HG03196 (cell line): ENCODE measurements around the gene MRPL27.

Experiments
- ATAC-seq: cut with Tn5 transposase; IDR thresholded peaks from one replicate; pipeline ENCODE4 v1.9.1; 2021; ENCODE audit not compliant: unreplicated experiment

MRPL27 gene

GRCh38 chr17:50361561-50362480 is 11.2 kb downstream of the MRPL27 start:
- ATAC-seq = no peak

- no peak for ATAC-seq
Measured at GRCh38 chr17:50360486-50361115, 12.4 kb downstream of the MRPL27 start.

GRCh38 chr17:50359998-50360461 is 13.0 kb downstream of the MRPL27 start:
- no peak for ATAC-seq

- ATAC-seq = no peak
Measured at GRCh38 chr17:50359005-50359699, 13.8 kb downstream of the MRPL27 start.

- ATAC-seq = no peak
Measured at GRCh38 chr17:50358177-50358576, 14.8 kb downstream of the MRPL27 start.

GRCh38 chr17:50356892-50357510 is 16.0 kb downstream of the MRPL27 start:
- ATAC-seq = no peak

- no peak for ATAC-seq
Measured at GRCh38 chr17:50356418-50356817, 16.6 kb downstream of the MRPL27 start.

- ATAC-seq = no peak
Measured at GRCh38 chr17:50355701-50356341, 17.2 kb downstream of the MRPL27 start.

GRCh38 chr17:50355336-50355700 is 17.7 kb downstream of the MRPL27 start:
- no peak for ATAC-seq

- no peak for ATAC-seq
Measured at GRCh38 chr17:50354776-50355175, 18.2 kb downstream of the MRPL27 start.

GRCh38 chr17:50354198-50354597 is 18.8 kb downstream of the MRPL27 start:
- no peak for ATAC-seq

GRCh38 chr17:50353600-50354195 is 19.3 kb downstream of the MRPL27 start:
- ATAC-seq = no peak

- no peak for ATAC-seq
Measured at GRCh38 chr17:50352693-50353599, 20.0 kb downstream of the MRPL27 start.

GRCh38 chr17:50352072-50352692 is 20.8 kb downstream of the MRPL27 start:
- ATAC-seq = no peak

GRCh38 chr17:50350733-50351132 is 22.3 kb downstream of the MRPL27 start:
- no peak for ATAC-seq

GRCh38 chr17:50349243-50349600 is 23.8 kb downstream of the MRPL27 start:
- no peak for ATAC-seq

- no peak for ATAC-seq
Measured at GRCh38 chr17:50348522-50349242, 24.3 kb downstream of the MRPL27 start.

- no peak for ATAC-seq
Measured at GRCh38 chr17:50347894-50348291, 25.1 kb downstream of the MRPL27 start.
